K562 (cell line): ENCODE data around the gene EDN2. TPM values are rescaled to one million over a fixed set of nuclear protein-coding genes. Genes with fewer than 3 reads are reported as not detected.

Experiments
- ATF6 ChIP-seq: sonication (generic); formaldehyde crosslinking; IDR thresholded peaks from 2 replicates; pipeline ENCODE4 v1.4.0; 2020; ENCODE audit warnings: mild to moderate bottlenecking, missing genetic modification reagents
- ATF7 ChIP-seq: fragments of 450-650 bp; IDR thresholded peaks from 2 replicates; pipeline ENCODE4 v1.7.1; 2014; ENCODE audit warnings: mild to moderate bottlenecking, moderate library complexity
- HNRNPUL1 ChIP-seq: fragments of 200-400 bp; formaldehyde crosslinking; IDR thresholded peaks from 2 replicates; pipeline ENCODE4 v1.6.1; 2017; ENCODE audit warnings: low read length
- MAZ ChIP-seq, 2 experiments: fragments of 450-650 bp in 1 of 2; sonication (generic) in 1 of 2; formaldehyde crosslinking; IDR thresholded peaks in 1 of 2; conservative IDR thresholded peaks in 1 of 2; 2 replicates each; pipeline versions ENCODE4 v1.4.0 to v1.5.0; 2020; ENCODE audit warnings: mild to moderate bottlenecking in 1 of 2, missing genetic modification reagents in 1 of 2
- MYC ChIP-seq, 2 experiments: fragments of 250-450 bp in 1 of 2; sonication (Bioruptor Pico) in 1 of 2; IDR thresholded peaks; 2 replicates each; pipeline versions ENCODE4 v1.5.1 to v1.6.1; 2012 to 2021; ENCODE audit warnings: low read depth in 2 of 2, borderline replicate concordance in 1 of 2, improper control_type of control experiment in 1 of 2, low read length in 1 of 2, mild to moderate bottlenecking in 1 of 2, moderate library complexity in 1 of 2
- NRF1 ChIP-seq, 2 experiments: fragments of 450-650 bp; IDR thresholded peaks in 1 of 2; conservative IDR thresholded peaks in 1 of 2; 2 replicates each; pipeline ENCODE4 v1.6.1; 2014; ENCODE audit warnings: mild to moderate bottlenecking in 2 of 2
- PRDM10 ChIP-seq: fragments of 450-650 bp; IDR thresholded peaks from 2 replicates; pipeline ENCODE4 v1.6.1; 2018; ENCODE audit not compliant: partially characterized antibody
- YBX1 ChIP-seq: fragments of 450-650 bp; IDR thresholded peaks from 2 replicates; pipeline ENCODE4 v1.7.1; 2016; ENCODE audit warnings: mild to moderate bottlenecking
- YY1 ChIP-seq, 3 experiments: IDR thresholded peaks; 2 replicates each; pipeline ENCODE4 v1.6.1; 2011; ENCODE audit warnings: low read length in 2 of 3, mild to moderate bottlenecking in 2 of 3, moderate library complexity in 2 of 3, borderline replicate concordance in 1 of 3, control low read depth in 1 of 3, low read depth in 1 of 3; ENCODE audit not compliant: insufficient read depth in 3 of 3, insufficient replicate concordance in 2 of 3, control insufficient read depth in 1 of 3, insufficient read length in 1 of 3; ENCODE audit errors: extremely low read depth in 1 of 3
- ZBTB34 ChIP-seq: fragments of 250-450 bp; sonication (Bioruptor Pico); IDR thresholded peaks from 2 replicates; pipeline ENCODE4 v1.8.0; 2021; ENCODE audit warnings: mild to moderate bottlenecking, moderate library complexity
- ZNF24 ChIP-seq: fragments of 450-650 bp; IDR thresholded peaks from 2 replicates; pipeline ENCODE4 v1.6.1; 2016
- ZNF277 ChIP-seq: fragments of 250-450 bp; sonication (Bioruptor Pico); IDR thresholded peaks from 2 replicates; pipeline ENCODE4 v1.8.0; 2022; ENCODE audit warnings: inconsistent platforms, mild to moderate bottlenecking, moderate library complexity, borderline replicate concordance
- ZNF280A ChIP-seq: fragments of 450-650 bp; IDR thresholded peaks from 2 replicates; pipeline ENCODE4 v1.6.1; 2018; ENCODE audit warnings: mild to moderate bottlenecking, low read depth; ENCODE audit not compliant: partially characterized antibody
- polyA plus RNA-seq, 8 experiments: library from polyadenylated mRNA; depleted of rRNA in 4 of 8; stranded (reverse) in 5 of 8; unstranded in 3 of 8; fragments of >200 nt; fragmentation: Nextera tagmentation in 2 of 8; fragmentation: Illumina TruSeq in 1 of 8; extraction: Ambion mirVana in 2 of 8; extraction: Trizol in 1 of 8; gene quantifications; 2 replicates each; pipeline versions ENCODE4 v1.2.1 to v1.2.3, GENCODE V29; 2011 to 2014; ENCODE audit warnings: inconsistent platforms in 1 of 8, missing spikeins in 1 of 8
- total RNA-seq, 7 experiments: library from RNA; depleted of rRNA in 6 of 7; stranded (reverse); fragments of >200 nt in 6 of 7; fragmentation: Illumina TruSeq in 2 of 7; extraction: Trizol in 2 of 7; gene quantifications; 2 replicates each; pipeline versions ENCODE4 v1.2.1 to v1.2.3, GENCODE V29; 2011 to 2021; ENCODE audit warnings: low replicate concordance in 1 of 7

Gene EDN2
- total and polyA plus RNA-seq, 9 of the 15 experiments (the other 6 are each of a cell fraction or from before 2014, with no cell fraction given), result not detected

GRCh38 chr1:41432481-41433280, 51.8 kb downstream of the EDN2 start (continued):
- TF ChIP-seq ZNF277 (CRISPR knock-in tag) (no peak), ATF7 (peak; percentile 51; the same call in 1 of the 2 replicates), MYC (IDR thresholded peaks at IDR 0.05; ENCODE audit: low read depth, low read length) (peak; percentile 63), MYC (CRISPR knock-in tag; IDR thresholded peaks at IDR 0.05; ENCODE audit: borderline replicate concordance, low read depth) (no peak), ZNF280A (no peak), PRDM10 (no peak), HNRNPUL1 (no peak), MAZ (CRISPR knock-in tag; conservative IDR thresholded peaks at IDR 0.05 in 1 of 2, IDR thresholded peaks at IDR 0.05 in 1 of 2) (peak; percentile 67 to 76), YBX1 (no peak), ZNF24 (no peak; the same call in 1 of the 2 replicates), ATF6 (CRISPR knock-in tag) (no peak), NRF1 (conservative IDR thresholded peaks at IDR 0.05 in 1 of 2, IDR thresholded peaks at IDR 0.05 in 1 of 2) (peak in 1 of 2 experiments; percentile 37; a peak in 1 of 4 replicates), YY1 (IDR thresholded peaks at IDR 0.05; ENCODE audit: borderline replicate concordance in 1 of 3, control insufficient read depth in 1 of 3, extremely low read depth in 1 of 3, insufficient read depth in 3 of 3, insufficient read length in 1 of 3, insufficient replicate concordance in 2 of 3, low read depth in 1 of 3, low read length in 2 of 3) (peak in 2 of 3 experiments; percentile 54 to 55), ZBTB34 (no peak)
